GM13976 (cell line): Measurements from ENCODE around the gene ZNF281.

Experiments used
- DNase-seq: peaks from one replicate; pipeline ENCODE4 v3.0.0; 2012; ENCODE audit warnings: low spot score
- in situ Hi-C: fragments of 300-500 bp; cut with MboI; formaldehyde crosslinking; loops from one replicate; pipeline ENCODE4 v1.12.0; 2022; ENCODE audit warnings: low sequenced_read_pairs, mixed read lengths, inconsistent platforms; ENCODE audit not compliant: unreplicated experiment
- TF ChIP-seq, protein P1 (sequence below): IDR thresholded peaks from 2 replicates; pipeline ENCODE4 v1.5.1; 2012; ENCODE audit warnings: borderline replicate concordance, mild to moderate bottlenecking; ENCODE audit not compliant: insufficient read depth; ENCODE audit errors: extremely low read depth, missing control alignments, control extremely low read depth

The ZNF281 gene

DNA sequence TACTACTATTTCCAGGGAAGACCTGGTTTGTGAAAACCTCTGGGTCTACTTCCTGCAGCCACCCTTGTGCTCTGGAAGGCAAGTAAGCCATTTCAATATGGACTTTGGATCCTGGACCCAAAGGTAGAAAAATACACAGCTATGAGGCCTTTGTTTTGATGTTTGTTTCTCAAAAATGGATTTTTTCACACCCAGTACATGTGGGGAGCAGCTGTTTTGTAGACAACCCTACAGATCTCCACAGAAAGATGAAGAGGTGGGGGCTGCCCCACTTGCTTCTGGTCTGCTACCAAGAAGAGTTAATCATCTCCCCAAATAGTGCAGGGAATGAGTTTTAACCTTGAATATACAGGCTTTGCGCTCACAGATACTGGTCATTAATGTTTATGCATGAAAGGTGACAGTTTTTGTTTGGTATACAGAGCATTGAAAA, 29.2 kb downstream of the ZNF281 start:
- TF ChIP-seq, protein P1, sequence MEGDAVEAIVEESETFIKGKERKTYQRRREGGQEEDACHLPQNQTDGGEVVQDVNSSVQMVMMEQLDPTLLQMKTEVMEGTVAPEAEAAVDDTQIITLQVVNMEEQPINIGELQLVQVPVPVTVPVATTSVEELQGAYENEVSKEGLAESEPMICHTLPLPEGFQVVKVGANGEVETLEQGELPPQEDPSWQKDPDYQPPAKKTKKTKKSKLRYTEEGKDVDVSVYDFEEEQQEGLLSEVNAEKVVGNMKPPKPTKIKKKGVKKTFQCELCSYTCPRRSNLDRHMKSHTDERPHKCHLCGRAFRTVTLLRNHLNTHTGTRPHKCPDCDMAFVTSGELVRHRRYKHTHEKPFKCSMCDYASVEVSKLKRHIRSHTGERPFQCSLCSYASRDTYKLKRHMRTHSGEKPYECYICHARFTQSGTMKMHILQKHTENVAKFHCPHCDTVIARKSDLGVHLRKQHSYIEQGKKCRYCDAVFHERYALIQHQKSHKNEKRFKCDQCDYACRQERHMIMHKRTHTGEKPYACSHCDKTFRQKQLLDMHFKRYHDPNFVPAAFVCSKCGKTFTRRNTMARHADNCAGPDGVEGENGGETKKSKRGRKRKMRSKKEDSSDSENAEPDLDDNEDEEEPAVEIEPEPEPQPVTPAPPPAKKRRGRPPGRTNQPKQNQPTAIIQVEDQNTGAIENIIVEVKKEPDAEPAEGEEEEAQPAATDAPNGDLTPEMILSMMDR = no peak
- in situ Hi-C loops = no loop called here
- peak; percentile 60 for DNase-seq

DNA sequence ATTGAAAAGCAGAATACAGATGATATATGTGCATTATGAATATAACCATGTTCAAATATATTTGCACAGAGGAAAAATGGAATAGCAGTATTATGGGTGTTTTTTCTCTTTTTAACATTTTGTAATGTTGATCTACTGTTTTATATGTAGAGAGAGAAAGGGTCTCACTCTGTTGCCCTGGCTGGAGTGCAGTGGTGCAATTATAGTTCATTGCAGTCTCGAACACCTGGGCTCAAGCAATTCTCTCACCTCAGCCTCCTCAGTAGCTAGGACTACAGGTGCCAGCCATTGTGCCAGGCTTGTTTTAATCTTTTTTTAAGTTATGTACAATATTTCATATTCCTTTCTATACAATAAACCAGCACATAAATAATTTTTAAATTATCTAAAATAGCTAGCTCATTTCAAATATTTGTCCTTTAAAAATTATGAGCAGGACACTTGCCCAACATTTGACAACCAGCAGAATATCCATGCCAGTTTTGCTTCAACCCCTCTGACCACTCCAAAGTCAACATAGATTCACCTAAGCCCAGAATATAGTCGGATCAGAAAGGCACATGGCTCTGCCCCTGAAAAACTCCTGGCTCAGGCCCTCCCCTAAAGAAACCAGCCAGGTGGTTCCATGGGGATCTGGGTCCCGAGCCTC, 29.8 kb downstream of the ZNF281 start:
- in situ Hi-C loops = no loop called here
- TF ChIP-seq, protein P1 = no peak
- DNase-seq = no peak

DNA sequence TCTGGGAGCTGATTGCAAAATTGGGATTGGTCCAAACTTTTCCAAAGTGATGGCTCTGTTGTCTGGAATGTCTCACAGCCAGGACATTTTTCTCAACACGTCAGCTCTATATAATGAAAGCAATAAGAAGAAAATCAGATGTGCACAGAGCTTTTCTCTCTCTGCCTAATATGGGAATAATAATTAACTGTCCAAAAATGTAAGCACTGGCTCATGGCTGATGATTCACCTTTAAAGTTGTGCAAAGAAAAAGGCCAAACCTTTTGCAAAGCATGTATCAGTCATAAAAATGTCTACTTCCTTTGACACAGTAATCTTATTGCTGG, 30.4 kb downstream of the ZNF281 start:
- DNase-seq = no peak
- TF ChIP-seq, protein P1 = no peak
- in situ Hi-C loops = no loop called here

DNA sequence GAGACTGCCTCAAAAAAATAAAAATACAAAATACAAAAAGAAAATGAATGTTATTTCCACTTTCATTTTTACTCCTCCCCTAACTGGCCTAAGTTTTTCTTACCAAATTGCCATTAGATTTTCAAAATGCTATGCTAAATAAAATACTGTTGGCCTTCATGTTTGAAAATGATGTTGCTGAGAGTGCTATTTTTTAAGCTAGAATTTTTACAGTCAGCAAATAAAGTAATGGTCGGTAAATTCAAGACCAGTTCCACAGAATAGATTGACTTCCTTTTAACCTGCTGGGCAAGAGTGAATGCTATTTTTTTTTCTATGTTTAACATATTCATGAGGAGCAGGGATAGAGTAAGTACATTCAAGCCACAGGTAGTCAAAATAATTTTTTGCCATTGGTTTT, 31.7 kb downstream of the ZNF281 start:
- no peak for DNase-seq
- in situ Hi-C loops = no loop called here
- TF ChIP-seq, protein P1 = no peak

DNA sequence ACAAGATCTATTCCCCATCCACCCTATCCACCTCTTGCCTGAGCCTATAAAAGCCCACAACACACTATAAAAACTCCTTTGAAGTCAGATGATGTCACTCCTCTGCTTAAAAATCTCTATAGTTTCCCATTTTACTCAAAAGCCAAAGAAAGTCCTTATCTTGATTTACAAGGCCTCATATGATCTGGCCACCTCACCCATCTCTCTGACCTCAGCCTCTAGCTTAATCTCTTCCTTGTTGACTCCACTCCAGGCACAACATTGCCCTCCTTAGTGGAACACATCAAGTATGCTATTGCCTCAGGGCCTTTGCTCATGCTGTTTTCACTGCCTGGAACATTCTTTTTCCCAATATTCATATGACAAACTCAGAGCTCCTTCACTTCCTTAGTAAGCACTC, 33.3 kb downstream of the ZNF281 start:
- in situ Hi-C loops = no loop called here
- TF ChIP-seq, protein P1 = no peak
- DNase-seq = no peak

DNA sequence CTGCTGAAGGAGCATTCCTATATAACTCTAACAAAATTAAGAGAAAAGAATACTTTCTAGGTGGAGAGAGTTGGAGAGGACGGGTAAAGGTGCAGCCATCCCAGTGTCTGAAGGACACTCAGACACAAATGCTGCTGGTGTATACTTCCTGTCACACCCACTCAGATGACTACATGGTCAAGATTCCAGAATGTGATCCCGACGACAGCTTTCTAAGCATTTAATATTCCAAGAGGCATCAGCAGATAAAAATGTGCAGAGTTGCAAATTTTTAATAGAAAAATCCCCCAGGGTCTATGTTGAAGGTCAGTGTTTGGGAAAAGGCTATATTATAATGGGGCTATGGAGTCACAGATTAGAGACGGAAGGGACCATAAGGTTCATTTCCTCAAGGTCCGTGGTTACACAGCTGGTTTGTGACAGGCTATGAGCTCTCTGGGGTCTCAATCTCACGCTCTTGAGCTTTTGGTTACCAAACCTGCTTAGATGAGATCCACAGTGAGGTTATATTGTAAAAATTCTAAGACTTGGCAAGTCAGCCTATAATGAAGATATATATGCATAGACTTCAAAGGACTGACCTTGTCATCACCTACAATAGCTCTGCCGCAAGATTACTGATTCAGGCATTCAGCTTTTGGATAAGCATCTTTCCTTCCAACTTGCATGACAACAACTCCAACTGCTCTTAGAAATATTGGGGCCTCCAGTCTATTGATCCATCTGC, 35.1 kb downstream of the ZNF281 start:
- TF ChIP-seq, protein P1 = no peak
- DNase-seq = no peak
- in situ Hi-C loops = no loop called here
